Spleen (tissue), 7 donors: ENCODE measurements around the gene IFT43.

Experiments
- POLR2A ChIP-seq, 3 donors: fragments of 450-650 bp; IDR thresholded peaks; one replicate each; pipeline ENCODE4 v1.5.1; 2017; ENCODE audit warnings: antibody characterized with exemption in 3 of 3, mild to moderate bottlenecking in 1 of 3
- POLR2AphosphoS5 ChIP-seq, 3 donors: sonication (generic); formaldehyde crosslinking; IDR thresholded peaks; one replicate each; pipeline ENCODE4 v1.5.1; 2017; ENCODE audit warnings: antibody characterized with exemption in 3 of 3
- TF ChIP-seq, protein P1 (sequence below), 11 experiments: fragments of 200-600 bp in 7 of 11; fragments of 450-650 bp in 4 of 11; sonication (generic) in 4 of 11; IDR thresholded peaks in 8 of 11; conservative IDR thresholded peaks in 3 of 11; 1 replicate in 7 of 11; 2 replicates in 4 of 11; pipeline versions ENCODE4 v1.4.0 to v1.8.0; 2016 to 2021; ENCODE audit warnings: antibody characterized with exemption in 11 of 11, inconsistent platforms in 4 of 11, mild to moderate bottlenecking in 1 of 11
- donor health status: DM: no; HTN: no; CAD: no; lungs with moderate emphysema.
- donor health status: DM: no; HTN: no; CAD: no.
- donor health status: DM: no; HTN: no; CAD: no.

DNA sequence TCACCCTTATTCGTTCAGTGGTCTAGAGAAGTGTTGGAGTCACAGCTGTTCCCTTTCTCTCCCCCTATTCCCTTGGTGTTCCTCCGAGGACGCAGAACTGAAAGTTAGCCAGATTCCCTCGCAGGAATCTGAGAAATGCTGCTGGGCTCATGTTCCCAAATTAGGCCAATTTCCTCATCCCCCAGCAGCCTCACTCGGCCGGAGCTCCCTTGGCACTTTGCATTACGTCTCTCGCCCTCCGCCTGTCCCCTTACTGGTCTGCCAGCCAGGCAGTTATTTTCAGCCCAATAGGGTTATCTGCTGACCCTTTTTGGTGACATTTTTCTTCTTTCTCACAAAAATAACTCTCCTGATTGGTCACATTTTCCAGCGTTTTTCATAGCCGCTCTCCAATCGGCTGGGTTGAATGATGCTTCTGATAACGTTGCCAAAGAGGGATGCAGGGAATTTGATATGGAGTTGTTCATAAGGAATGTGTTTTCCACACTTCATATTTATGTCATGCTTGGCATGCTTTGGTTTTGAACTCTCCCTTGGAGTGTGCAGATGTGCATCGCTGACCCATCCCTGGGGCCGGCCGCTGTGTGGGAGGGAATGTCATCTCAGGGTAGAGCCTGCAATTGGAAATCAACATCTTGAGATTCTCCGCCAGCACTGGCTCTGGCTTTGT is 9.9 kb downstream of the IFT43 start:
- TF ChIP-seq, protein P1, sequence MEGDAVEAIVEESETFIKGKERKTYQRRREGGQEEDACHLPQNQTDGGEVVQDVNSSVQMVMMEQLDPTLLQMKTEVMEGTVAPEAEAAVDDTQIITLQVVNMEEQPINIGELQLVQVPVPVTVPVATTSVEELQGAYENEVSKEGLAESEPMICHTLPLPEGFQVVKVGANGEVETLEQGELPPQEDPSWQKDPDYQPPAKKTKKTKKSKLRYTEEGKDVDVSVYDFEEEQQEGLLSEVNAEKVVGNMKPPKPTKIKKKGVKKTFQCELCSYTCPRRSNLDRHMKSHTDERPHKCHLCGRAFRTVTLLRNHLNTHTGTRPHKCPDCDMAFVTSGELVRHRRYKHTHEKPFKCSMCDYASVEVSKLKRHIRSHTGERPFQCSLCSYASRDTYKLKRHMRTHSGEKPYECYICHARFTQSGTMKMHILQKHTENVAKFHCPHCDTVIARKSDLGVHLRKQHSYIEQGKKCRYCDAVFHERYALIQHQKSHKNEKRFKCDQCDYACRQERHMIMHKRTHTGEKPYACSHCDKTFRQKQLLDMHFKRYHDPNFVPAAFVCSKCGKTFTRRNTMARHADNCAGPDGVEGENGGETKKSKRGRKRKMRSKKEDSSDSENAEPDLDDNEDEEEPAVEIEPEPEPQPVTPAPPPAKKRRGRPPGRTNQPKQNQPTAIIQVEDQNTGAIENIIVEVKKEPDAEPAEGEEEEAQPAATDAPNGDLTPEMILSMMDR (IDR thresholded peaks at IDR 0.05 in 8 of 11, conservative IDR thresholded peaks at IDR 0.05 in 3 of 11) = no peak
- TF ChIP-seq POLR2AphosphoS5 (IDR thresholded peaks at IDR 0.05) (peak in 2 of 3 donors; percentile 37 to 70), POLR2A (IDR thresholded peaks at IDR 0.05) (no peak)
